Measurements from ENCODE around the gene KIF1A.

DNA sequence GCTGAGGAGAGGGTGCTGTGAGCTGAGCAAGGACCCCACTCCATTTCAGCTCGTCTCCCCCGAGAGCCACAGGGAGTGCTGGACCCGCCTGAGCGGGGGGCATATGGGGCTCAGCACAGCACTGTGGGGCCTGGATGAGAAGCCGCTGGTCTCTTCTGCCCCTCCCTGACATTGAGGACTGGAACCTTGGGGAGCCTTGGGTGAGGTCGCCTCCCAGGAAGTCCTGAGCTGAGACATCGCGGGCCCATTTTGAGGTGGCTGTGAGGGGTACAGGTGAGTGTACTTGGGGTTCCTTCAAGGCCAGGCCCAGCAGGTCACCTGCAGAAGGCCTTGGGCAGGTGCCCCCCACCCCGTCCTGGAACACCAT, 131.5 kb downstream of the KIF1A start:
- TF ChIP-seq RAD21 (IDR thresholded peaks at IDR 0.05; ENCODE audit: low read depth) (no peak), CEBPB (IDR thresholded peaks at IDR 0.05) (no peak)

Measured in Ishikawa (cell line).